Mucosa of stomach (tissue), 1 donor: ENCODE data around the gene RHOBTB3.

Experiments used
- H3K27me3 ChIP-seq: one replicate; pipeline ENCODE4 v1.7.0; 2013; ENCODE audit warnings: mild to moderate bottlenecking, low read length; ENCODE audit not compliant: control insufficient read depth, insufficient read depth
- H3K36me3 ChIP-seq: one replicate; pipeline ENCODE4 v1.7.0; 2013; ENCODE audit warnings: low read length; ENCODE audit not compliant: control insufficient read depth, insufficient read depth
- H3K4me1 ChIP-seq: one replicate; pipeline ENCODE4 v1.7.0; 2013; ENCODE audit warnings: mild to moderate bottlenecking, low read length; ENCODE audit not compliant: control insufficient read depth, insufficient read depth
- H3K4me3 ChIP-seq: one replicate; pipeline ENCODE4 v1.7.0; 2013; ENCODE audit warnings: low read length
- H3K9ac ChIP-seq: one replicate; pipeline ENCODE4 v1.7.0; 2013; ENCODE audit warnings: mild to moderate bottlenecking, low read length, moderate library complexity
- H3K9me3 ChIP-seq: one replicate; pipeline ENCODE4 v1.7.0; 2013; ENCODE audit warnings: mild to moderate bottlenecking, low read length, moderate library complexity; ENCODE audit not compliant: control insufficient read depth
- donor health status: Pancreatic carcinoma.

RHOBTB3 gene

GRCh38 chr5:95741458-95741857 lies 10.3 kb downstream of the RHOBTB3 start:
- Histone ChIP-seq H3K36me3 (no peaks in the 10 kb centered on the region), H3K9me3 (no peaks in the 10 kb centered on the region), H3K9ac (no peak overlapping the region), H3K4me1 (no peaks in the 10 kb centered on the region), H3K27me3 (no peaks in the 10 kb centered on the region), H3K4me3 (no peak overlapping the region)

GRCh38 chr5:95743232-95743631 lies 12.1 kb downstream of the RHOBTB3 start:
- Histone ChIP-seq H3K4me3 (no peak overlapping the region), H3K36me3 (no peaks in the 10 kb centered on the region), H3K27me3 (no peaks in the 10 kb centered on the region), H3K4me1 (no peaks in the 10 kb centered on the region), H3K9ac (no peak overlapping the region), H3K9me3 (no peaks in the 10 kb centered on the region)

GRCh38 chr5:95743877-95744276 lies 12.7 kb downstream of the RHOBTB3 start:
- Histone ChIP-seq H3K4me3 (no peak overlapping the region), H3K27me3 (no peaks in the 10 kb centered on the region)

GRCh38 chr5:95746194-95746593 lies 15.1 kb downstream of the RHOBTB3 start:
- H3K9me3 ChIP-seq: no peaks in the 10 kb centered on the region
- no peaks in the 10 kb centered on the region for H3K36me3 ChIP-seq
- H3K27me3 ChIP-seq: no peaks in the 10 kb centered on the region
- H3K4me3 ChIP-seq: no peak overlapping the region
- H3K4me1 ChIP-seq: no peaks in the 10 kb centered on the region
- no peak overlapping the region for H3K9ac ChIP-seq

More at GRCh38 chr5:95743877-95744276, 12.7 kb downstream of the RHOBTB3 start:
- H3K36me3 ChIP-seq: no peaks in the 10 kb centered on the region
- H3K9me3 ChIP-seq: no peaks in the 10 kb centered on the region
- H3K9ac ChIP-seq: no peak overlapping the region
- H3K4me1 ChIP-seq: no peaks in the 10 kb centered on the region

- Histone ChIP-seq H3K27me3 (no peaks in the 10 kb centered on the region), H3K9me3 (no peaks in the 10 kb centered on the region), H3K4me1 (no peaks in the 10 kb centered on the region), H3K4me3 (no peak overlapping the region), H3K36me3 (no peaks in the 10 kb centered on the region), H3K9ac (no peak overlapping the region)
These were observed 15.9 kb downstream of the RHOBTB3 start for GRCh38 chr5:95746722-95747679.

- H3K4me1 ChIP-seq: no peaks in the 10 kb centered on the region
- no peak overlapping the region for H3K4me3 ChIP-seq
- H3K36me3 ChIP-seq: no peaks in the 10 kb centered on the region
- H3K9ac ChIP-seq: no peak overlapping the region
- H3K27me3 ChIP-seq: no peaks in the 10 kb centered on the region
- H3K9me3 ChIP-seq: no peaks in the 10 kb centered on the region
These were observed 17.0 kb downstream of the RHOBTB3 start for GRCh38 chr5:95748133-95748532.

GRCh38 chr5:95754545-95754944 lies 23.4 kb downstream of the RHOBTB3 start:
- H3K4me1 ChIP-seq: no peaks in the 10 kb centered on the region
- H3K4me3 ChIP-seq: no peak overlapping the region
- H3K9ac ChIP-seq: no peak overlapping the region
- no peaks in the 10 kb centered on the region for H3K9me3 ChIP-seq
- no peaks in the 10 kb centered on the region for H3K36me3 ChIP-seq
- no peaks in the 10 kb centered on the region for H3K27me3 ChIP-seq

GRCh38 chr5:95759005-95759404 lies 27.9 kb downstream of the RHOBTB3 start:
- H3K9ac ChIP-seq: no peak overlapping the region
- no peak overlapping the region for H3K4me3 ChIP-seq
- H3K4me1 ChIP-seq: peaks cover 8% of the 10 kb centered on the region
- no peaks in the 10 kb centered on the region for H3K36me3 ChIP-seq
- no peaks in the 10 kb centered on the region for H3K27me3 ChIP-seq
- no peaks in the 10 kb centered on the region for H3K9me3 ChIP-seq

GRCh38 chr5:95759634-95760033 lies 28.5 kb downstream of the RHOBTB3 start:
- Histone ChIP-seq H3K9ac (no peak overlapping the region), H3K9me3 (no peaks in the 10 kb centered on the region), H3K4me1 (peaks cover 8% of the 10 kb centered on the region), H3K4me3 (no peak overlapping the region), H3K27me3 (no peaks in the 10 kb centered on the region), H3K36me3 (no peaks in the 10 kb centered on the region)

GRCh38 chr5:95760273-95761191 lies 29.4 kb downstream of the RHOBTB3 start:
- Histone ChIP-seq H3K9ac (no peak overlapping the region), H3K4me3 (no peak overlapping the region), H3K9me3 (no peaks in the 10 kb centered on the region), H3K4me1 (peaks cover 8% of the 10 kb centered on the region), H3K36me3 (no peaks in the 10 kb centered on the region), H3K27me3 (no peaks in the 10 kb centered on the region)

GRCh38 chr5:95761771-95762651 lies 30.9 kb downstream of the RHOBTB3 start:
- H3K27me3 ChIP-seq: no peaks in the 10 kb centered on the region
- no peak overlapping the region for H3K4me3 ChIP-seq

More at GRCh38 chr5:95761771-95762651, 30.9 kb downstream of the RHOBTB3 start:
- H3K9ac ChIP-seq: no peak overlapping the region
- no peaks in the 10 kb centered on the region for H3K36me3 ChIP-seq
- H3K9me3 ChIP-seq: no peaks in the 10 kb centered on the region
- H3K4me1 ChIP-seq: peaks cover 8% of the 10 kb centered on the region
